CD1c-positive myeloid dendritic cell (primary cell): ENCODE results near the gene OVAAL.
"Not testable (repeated sequence)": the region's sequence is repeated elsewhere in the genome, so short reads cannot be mapped to it uniquely, and the experiment has no call there.

Experiments used
- DNase-seq: peaks from one replicate; pipeline ENCODE4 v3.0.0-alpha.2; 2016; ENCODE audit errors: extremely low spot score

OVAAL gene

GRCh38 chr1:180540697-180541594 lies 17.8 kb upstream of the OVAAL start:
- no peak for DNase-seq

GRCh38 chr1:180542113-180542837 lies 16.5 kb upstream of the OVAAL start:
- no peak for DNase-seq

GRCh38 chr1:180542838-180543145 lies 16.0 kb upstream of the OVAAL start:
- no peak for DNase-seq

GRCh38 chr1:180544050-180544449 lies 14.7 kb upstream of the OVAAL start:
- DNase-seq: no peak

- DNase-seq: no peak
Measured at GRCh38 chr1:180545991-180546390, 12.8 kb upstream of the OVAAL start.

GRCh38 chr1:180548686-180549317 lies 10.0 kb upstream of the OVAAL start:
- DNase-seq: no peak

GRCh38 chr1:180549770-180550169 lies 9.0 kb upstream of the OVAAL start:
- DNase-seq: not testable (repeated sequence)

- DNase-seq: no peak
Measured at GRCh38 chr1:180550241-180550640, 8.5 kb upstream of the OVAAL start.

GRCh38 chr1:180551997-180552396 lies 6.8 kb upstream of the OVAAL start:
- no peak for DNase-seq

GRCh38 chr1:180553046-180553445 lies 5.7 kb upstream of the OVAAL start:
- DNase-seq: not testable (repeated sequence)

GRCh38 chr1:180555411-180555810 lies 3.4 kb upstream of the OVAAL start:
- no peak for DNase-seq

GRCh38 chr1:180560200-180560867 lies 1.6 kb downstream of the OVAAL start:
- DNase-seq: no peak

- DNase-seq: no peak
Measured at GRCh38 chr1:180560868-180561600, 2.3 kb downstream of the OVAAL start.

GRCh38 chr1:180562640-180563025 lies 3.9 kb downstream of the OVAAL start:
- DNase-seq: no peak

GRCh38 chr1:180563026-180563827 lies 4.5 kb downstream of the OVAAL start:
- DNase-seq: no peak

- DNase-seq: no peak
Measured at GRCh38 chr1:180565121-180565871, 6.5 kb downstream of the OVAAL start.

- no peak for DNase-seq
Measured at GRCh38 chr1:180566026-180566425, 7.3 kb downstream of the OVAAL start.

GRCh38 chr1:180566495-180566894 lies 7.7 kb downstream of the OVAAL start:
- no peak for DNase-seq

GRCh38 chr1:180567654-180568053 lies 8.9 kb downstream of the OVAAL start:
- DNase-seq: no peak

- no peak for DNase-seq
Measured at GRCh38 chr1:180568184-180568583, 9.4 kb downstream of the OVAAL start.
